Lung (tissue), 12 donors: Measurements from ENCODE around the gene MROH9. TPM values are rescaled to one million over a fixed set of nuclear protein-coding genes. Genes with fewer than 3 reads are reported as not detected.

ENCODE experiments used
- ATAC-seq: fragments of 200-7000 bp; cut with Tn5 transposase; one replicate; pipeline ENCODE4 v1.9.1; 2020; ENCODE audit warnings: moderate number of reproducible peaks; ENCODE audit not compliant: insufficient read depth, low FRiP score
- DNase-seq, 3 donors: peaks; one replicate each; pipeline ENCODE4 v3.0.0-alpha.2; 2013 to 2017
- H3K27ac ChIP-seq, 2 donors: one replicate each; pipeline ENCODE4 v1.5.1; 2013; ENCODE audit warnings: mild to moderate bottlenecking in 2 of 2, moderate library complexity in 2 of 2, control low read depth in 1 of 2, inconsistent platforms in 1 of 2, low read depth in 1 of 2, low read length in 1 of 2
- H3K27me3 ChIP-seq, 3 donors: one replicate each; pipeline ENCODE4 v1.5.1; 2013; ENCODE audit warnings: low read length in 2 of 3; ENCODE audit not compliant: control insufficient read depth in 3 of 3, insufficient read depth in 3 of 3
- H3K36me3 ChIP-seq, 4 donors: one replicate each; pipeline ENCODE4 v1.5.1; 2013; ENCODE audit warnings: low read length in 4 of 4, mild to moderate bottlenecking in 1 of 4, moderate library complexity in 1 of 4; ENCODE audit not compliant: control insufficient read depth in 4 of 4, insufficient read depth in 4 of 4
- H3K4me1 ChIP-seq, 5 donors: one replicate each; pipeline ENCODE4 v1.5.1; 2013; ENCODE audit warnings: low read length in 5 of 5, mild to moderate bottlenecking in 2 of 5, moderate library complexity in 1 of 5; ENCODE audit not compliant: control insufficient read depth in 5 of 5, insufficient read depth in 5 of 5
- H3K4me3 ChIP-seq: one replicate; pipeline ENCODE4 v1.5.1; 2013; ENCODE audit warnings: mild to moderate bottlenecking, control low read depth, moderate library complexity
- H3K9ac ChIP-seq, 2 donors: one replicate each; pipeline ENCODE4 v1.5.1; 2013; ENCODE audit warnings: low read length in 2 of 2, control low read depth in 1 of 2; ENCODE audit not compliant: insufficient read depth in 1 of 2
- H3K9me3 ChIP-seq, 4 donors: one replicate each; pipeline ENCODE4 v1.5.1; 2013; ENCODE audit warnings: low read length in 3 of 4, mild to moderate bottlenecking in 1 of 4, moderate library complexity in 1 of 4; ENCODE audit not compliant: control insufficient read depth in 4 of 4, insufficient read depth in 3 of 4
- WGBS, 2 donors: extraction: QIAGEN DNeasy Blood & Tissue Kit; methylation state at CpG; one replicate each; pipeline ENCODE4 v1.1.7; 2013; 5-methylcytosine and 5-hydroxymethylcytosine counted together
- polyA plus RNA-seq, 2 donors: library from polyadenylated mRNA; stranded (reverse); fragments of 200-250 nt; gene quantifications; one replicate each; pipeline ENCODE4 v1.2.1, GENCODE V29; 2013
- total RNA-seq, 2 donors: library from RNA; depleted of rRNA in 1 of 2; stranded (reverse); fragments of >200 nt in 1 of 2; gene quantifications; one replicate each; pipeline ENCODE4 v1.2.1, GENCODE V29; 2014 to 2021
- TF ChIP-seq, protein P1 (sequence below): IDR thresholded peaks from 2 replicates; pipeline ENCODE4 v1.5.1; 2012; ENCODE audit warnings: mild to moderate bottlenecking; ENCODE audit errors: control extremely low read depth, extremely low read depth
- donor health status: control.
- donor health status: control.
- donor health status: Bipolar disorder and iron deficiency.
- donor health status: healthy.
- donor health status: DM: yes; HTN: yes; CAD: no.

Gene MROH9
- total and polyA plus RNA-seq, 4 donors, result 0.49 to 11.6 (median 2.1) TPM

- TF ChIP-seq, protein P1, sequence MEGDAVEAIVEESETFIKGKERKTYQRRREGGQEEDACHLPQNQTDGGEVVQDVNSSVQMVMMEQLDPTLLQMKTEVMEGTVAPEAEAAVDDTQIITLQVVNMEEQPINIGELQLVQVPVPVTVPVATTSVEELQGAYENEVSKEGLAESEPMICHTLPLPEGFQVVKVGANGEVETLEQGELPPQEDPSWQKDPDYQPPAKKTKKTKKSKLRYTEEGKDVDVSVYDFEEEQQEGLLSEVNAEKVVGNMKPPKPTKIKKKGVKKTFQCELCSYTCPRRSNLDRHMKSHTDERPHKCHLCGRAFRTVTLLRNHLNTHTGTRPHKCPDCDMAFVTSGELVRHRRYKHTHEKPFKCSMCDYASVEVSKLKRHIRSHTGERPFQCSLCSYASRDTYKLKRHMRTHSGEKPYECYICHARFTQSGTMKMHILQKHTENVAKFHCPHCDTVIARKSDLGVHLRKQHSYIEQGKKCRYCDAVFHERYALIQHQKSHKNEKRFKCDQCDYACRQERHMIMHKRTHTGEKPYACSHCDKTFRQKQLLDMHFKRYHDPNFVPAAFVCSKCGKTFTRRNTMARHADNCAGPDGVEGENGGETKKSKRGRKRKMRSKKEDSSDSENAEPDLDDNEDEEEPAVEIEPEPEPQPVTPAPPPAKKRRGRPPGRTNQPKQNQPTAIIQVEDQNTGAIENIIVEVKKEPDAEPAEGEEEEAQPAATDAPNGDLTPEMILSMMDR, result no peak
- ATAC-seq, result no peak
- no peak for DNase-seq
These were observed 57.8 kb downstream of the MROH9 start for GRCh38 chr1:170993151-170993550.

GRCh38 chr1:170993717-170994116, 58.4 kb downstream of the MROH9 start:
- no peak overlapping the region for H3K4me3 ChIP-seq
- DNase-seq (no peak), ATAC-seq (no peak)
- H3K36me3 ChIP-seq, result no peaks in the 10 kb centered on the region
- no peaks in the 10 kb centered on the region for H3K27me3 ChIP-seq
- no peaks in the 10 kb centered on the region for H3K9me3 ChIP-seq
- no peak overlapping the region for H3K27ac ChIP-seq
- H3K9ac ChIP-seq, result no peak overlapping the region
- H3K4me1 ChIP-seq, result no peaks in the 10 kb centered on the region
- TF ChIP-seq, protein P1, result no peak
- 95 to 100% methylated on average over 1 of the region's 1 CpG for WGBS, 2 donors

More at GRCh38 chr1:170993151-170993550, 57.8 kb downstream of the MROH9 start:
- no peak overlapping the region for H3K9ac ChIP-seq
- no peak overlapping the region for H3K27ac ChIP-seq
- H3K36me3 ChIP-seq, result no peaks in the 10 kb centered on the region
- no peaks in the 10 kb centered on the region for H3K27me3 ChIP-seq
- no peak overlapping the region for H3K4me3 ChIP-seq
- H3K9me3 ChIP-seq, result no peaks in the 10 kb centered on the region
- H3K4me1 ChIP-seq, result no peaks in the 10 kb centered on the region

DNA sequence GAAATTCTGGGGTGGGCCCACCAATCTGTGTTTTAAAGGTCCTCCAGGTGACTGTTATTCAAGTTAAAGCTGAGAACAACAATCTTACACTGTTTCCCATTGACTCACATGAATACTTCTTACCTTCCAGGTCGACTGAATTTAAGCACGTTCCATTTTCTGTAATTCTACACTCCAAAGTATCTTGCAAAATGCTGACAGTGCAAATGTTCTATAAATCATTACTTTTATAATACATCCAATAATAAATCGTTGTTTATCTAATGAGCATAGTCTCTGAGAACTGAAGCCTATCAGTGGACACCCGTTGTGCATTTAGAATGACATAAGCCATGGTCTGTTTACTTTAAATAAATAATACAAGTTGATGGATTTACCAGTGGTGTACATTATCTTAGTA, 79.5 kb downstream of the MROH9 start:
- WGBS, 2 donors, result 71 to 85% methylated on average over 4 of the region's 4 CpGs
- Histone ChIP-seq H3K9ac (no peak overlapping the region), H3K36me3 (no peaks in the 10 kb centered on the region), H3K27ac (no peak overlapping the region), H3K4me3 (no peak overlapping the region), H3K9me3 (no peaks in the 10 kb centered on the region), H3K27me3 (no peaks in the 10 kb centered on the region), H3K4me1 (no peaks in the 10 kb centered on the region)
- ATAC-seq, result no peak
- no peak for DNase-seq
- TF ChIP-seq, protein P1, result no peak

- Histone ChIP-seq H3K27ac (no peak overlapping the region), H3K36me3 (no peaks in the 10 kb centered on the region), H3K9me3 (no peaks in the 10 kb centered on the region), H3K4me3 (no peak overlapping the region), H3K27me3 (no peaks in the 10 kb centered on the region), H3K4me1 (no peaks in the 10 kb centered on the region), H3K9ac (no peak overlapping the region)
- WGBS, 2 donors, result 78 to 85% methylated on average over 2 of the region's 2 CpGs
- no peak for DNase-seq
- TF ChIP-seq, protein P1, result no peak
- no peak for ATAC-seq
These were observed 82.1 kb downstream of the MROH9 start for GRCh38 chr1:171017426-171017825.
